ENCODE results near the gene HACD2.

- no peak for TF ChIP-seq CTCF (IDR thresholded peaks at IDR 0.05)
- no peak for TF ChIP-seq POLR2A (IDR thresholded peaks at IDR 0.05)
These were observed 2.5 kb upstream of the HACD2 start for GRCh38 chr3:123587401-123587800.

Measured in tibial nerve (tissue), 3 donors.